Loucy (cell line): Measurements from ENCODE around the gene ZFR2.

Source experiments
- H2AFZ ChIP-seq: fragments of 200-600 bp; sonication (generic); 2 replicates; pipeline ENCODE4 v1.6.0; 2016; ENCODE audit warnings: antibody characterized with exemption, mild to moderate bottlenecking, low read length, moderate library complexity
- H3F3A ChIP-seq: fragments of 200-600 bp; 2 replicates; pipeline ENCODE4 v1.6.0; 2016; ENCODE audit warnings: antibody characterized with exemption, low read depth, mild to moderate bottlenecking
- H3K27me3 ChIP-seq: fragments of 200-600 bp; sonication (generic); 2 replicates; pipeline ENCODE4 v1.6.1; 2014; ENCODE audit warnings: low read length, mild to moderate bottlenecking; ENCODE audit not compliant: insufficient read depth, poor library complexity, severe bottlenecking
- H3K36me3 ChIP-seq: fragments of 200-600 bp; sonication (generic); 2 replicates; pipeline ENCODE4 v1.6.1; 2016; ENCODE audit warnings: low read length; ENCODE audit not compliant: insufficient read depth
- H3K4me1 ChIP-seq: fragments of 200-600 bp; sonication (generic); 2 replicates; pipeline ENCODE4 v1.5.1; 2014; ENCODE audit warnings: low read length, mild to moderate bottlenecking; ENCODE audit not compliant: insufficient read depth, poor library complexity, severe bottlenecking
- H3K4me2 ChIP-seq: fragments of 200-600 bp; sonication (generic); 2 replicates; pipeline ENCODE4 v1.6.0; 2014; ENCODE audit warnings: antibody characterized with exemption, low read length, low read depth, mild to moderate bottlenecking; ENCODE audit not compliant: poor library complexity, severe bottlenecking
- H3K4me3 ChIP-seq: fragments of 200-600 bp; sonication (generic); 2 replicates; pipeline ENCODE4 v1.5.1; 2014; ENCODE audit warnings: low read length, mild to moderate bottlenecking, mixed read lengths; ENCODE audit not compliant: poor library complexity, severe bottlenecking
- H3K79me2 ChIP-seq: fragments of 200-600 bp; sonication (generic); 2 replicates; pipeline ENCODE4 v1.6.1; 2014; ENCODE audit warnings: low read length; ENCODE audit not compliant: insufficient read depth
- H3K9ac ChIP-seq: fragments of 200-600 bp; sonication (generic); 2 replicates; pipeline ENCODE4 v1.6.0; 2014; ENCODE audit warnings: mild to moderate bottlenecking, low read depth, low read length, moderate library complexity; ENCODE audit not compliant: poor library complexity, severe bottlenecking
- H3K9me2 ChIP-seq: fragments of 200-600 bp; sonication (generic); replicated peaks from 2 replicates; pipeline ENCODE4 v1.6.1; 2016; ENCODE audit warnings: low read depth, low read length, mixed read lengths
- H3K9me3 ChIP-seq: fragments of 200-600 bp; sonication (generic); 2 replicates; pipeline ENCODE4 v1.6.1; 2014; ENCODE audit warnings: mild to moderate bottlenecking, antibody characterized with exemption, low read length, low read depth; ENCODE audit not compliant: insufficient read depth
- H4K20me1 ChIP-seq: fragments of 200-600 bp; sonication (generic); 2 replicates; pipeline ENCODE4 v1.6.0; 2014; ENCODE audit warnings: antibody characterized with exemption, low read length, mild to moderate bottlenecking; ENCODE audit not compliant: insufficient read depth, poor library complexity, severe bottlenecking
- CTCF ChIP-seq: fragments of 200-600 bp; sonication (generic); conservative IDR thresholded peaks from 2 replicates; pipeline ENCODE4 v1.5.1; 2014; ENCODE audit warnings: mild to moderate bottlenecking, antibody characterized with exemption, low read length
- EZH2phosphoT487 ChIP-seq: fragments of 200-600 bp; IDR thresholded peaks from 2 replicates; pipeline ENCODE4 v1.6.1; 2018; ENCODE audit warnings: antibody characterized with exemption, mild to moderate bottlenecking, moderate library complexity, borderline replicate concordance

Gene ZFR2

GRCh38 chr19:3780786-3781304 is 88.0 kb downstream of the ZFR2 start:
- H2AFZ ChIP-seq: no peak overlapping the region
- no peak overlapping the region for H3K9ac ChIP-seq
- TF ChIP-seq CTCF (no peak), EZH2phosphoT487 (no peak)
- H3K9me2 ChIP-seq: no peaks in the 10 kb centered on the region
- H4K20me1 ChIP-seq: no peaks in the 10 kb centered on the region
- no peak overlapping the region for H3K4me2 ChIP-seq
- peaks cover 6% of the 10 kb centered on the region for H3K4me1 ChIP-seq
- no peak overlapping the region for H3K4me3 ChIP-seq
- peaks cover 12% of the 10 kb centered on the region for H3K79me2 ChIP-seq
- no peaks in the 10 kb centered on the region for H3F3A ChIP-seq
- no peaks in the 10 kb centered on the region; the same call in 1 of the 2 replicates for H3K9me3 ChIP-seq
- peaks cover 5% of the 10 kb centered on the region; the same call in 1 of the 2 replicates for H3K36me3 ChIP-seq
- H3K27me3 ChIP-seq: peaks cover 2% of the 10 kb centered on the region

GRCh38 chr19:3778899-3779723 is 89.7 kb downstream of the ZFR2 start:
- H3K79me2 ChIP-seq: no peaks in the 10 kb centered on the region
- TF ChIP-seq CTCF (no peak), EZH2phosphoT487 (no peak)
- H3K27me3 ChIP-seq: no peaks in the 10 kb centered on the region
- no peaks in the 10 kb centered on the region for H3F3A ChIP-seq
- no peak overlapping the region for H3K4me3 ChIP-seq
- H3K9me2 ChIP-seq: no peaks in the 10 kb centered on the region
- H3K4me2 ChIP-seq: no peak overlapping the region
- H3K36me3 ChIP-seq: peaks cover 5% of the 10 kb centered on the region; the same call in 1 of the 2 replicates
- no peak overlapping the region for H3K9ac ChIP-seq
- H3K9me3 ChIP-seq: no peaks in the 10 kb centered on the region; the same call in 1 of the 2 replicates
- no peaks in the 10 kb centered on the region for H4K20me1 ChIP-seq
- no peak overlapping the region for H2AFZ ChIP-seq
- H3K4me1 ChIP-seq: no peaks in the 10 kb centered on the region

GRCh38 chr19:3778104-3778867 is 90.6 kb downstream of the ZFR2 start:
- no peak for TF ChIP-seq EZH2phosphoT487
- no peak for TF ChIP-seq CTCF
- no peaks in the 10 kb centered on the region for H3K4me1 ChIP-seq

More at GRCh38 chr19:3778104-3778867, 90.6 kb downstream of the ZFR2 start:
- no peak overlapping the region for H3K4me2 ChIP-seq
- no peaks in the 10 kb centered on the region; the same call in 1 of the 2 replicates for H3K9me3 ChIP-seq
- H3K79me2 ChIP-seq: no peaks in the 10 kb centered on the region
- no peak overlapping the region for H3K4me3 ChIP-seq
- no peaks in the 10 kb centered on the region for H3F3A ChIP-seq
- no peak overlapping the region for H3K9ac ChIP-seq
- no peaks in the 10 kb centered on the region for H3K9me2 ChIP-seq
- H2AFZ ChIP-seq: no peak overlapping the region
- H4K20me1 ChIP-seq: no peaks in the 10 kb centered on the region
- H3K36me3 ChIP-seq: peaks cover 5% of the 10 kb centered on the region; the same call in 1 of the 2 replicates
- no peaks in the 10 kb centered on the region for H3K27me3 ChIP-seq
